IPS-20b (cell line): ENCODE measurements around the gene MAPK10.

Source experiments
- H3K27ac ChIP-seq: one replicate; pipeline ENCODE4 v1.5.1; 2013; ENCODE audit warnings: low read length
- H3K27me3 ChIP-seq: 2 replicates; pipeline ENCODE4 v1.6.1; 2013; ENCODE audit warnings: mild to moderate bottlenecking, low read length, inconsistent platforms; ENCODE audit not compliant: insufficient read depth
- H3K36me3 ChIP-seq: 2 replicates; pipeline ENCODE4 v1.6.1; 2013; ENCODE audit warnings: low read depth, mild to moderate bottlenecking, inconsistent platforms, low read length, moderate library complexity; ENCODE audit not compliant: insufficient read depth
- H3K4me1 ChIP-seq: 2 replicates; pipeline ENCODE4 v1.6.1; 2013; ENCODE audit warnings: mild to moderate bottlenecking, control low read depth, inconsistent platforms, low read length, moderate library complexity; ENCODE audit not compliant: insufficient read depth
- H3K4me3 ChIP-seq: 2 replicates; pipeline ENCODE4 v1.5.1; 2013; ENCODE audit warnings: mild to moderate bottlenecking, low read length, inconsistent platforms
- H3K9ac ChIP-seq: 2 replicates; pipeline ENCODE4 v1.6.1; 2013; ENCODE audit warnings: low read depth, mild to moderate bottlenecking, inconsistent platforms, low read length, moderate library complexity
- H3K9me3 ChIP-seq: 2 replicates; pipeline ENCODE4 v1.6.1; 2013; ENCODE audit warnings: mild to moderate bottlenecking, low read depth, low read length, inconsistent platforms; ENCODE audit not compliant: insufficient read depth

Gene MAPK10

GRCh38 chr4:86302830-86303229 lies 57.0 kb downstream of the MAPK10 start:
- Histone ChIP-seq H3K4me3 (no peak overlapping the region), H3K9me3 (no peaks in the 10 kb centered on the region), H3K9ac (no peak overlapping the region), H3K27ac (no peak overlapping the region), H3K36me3 (no peaks in the 10 kb centered on the region), H3K4me1 (no peaks in the 10 kb centered on the region; the same call in 1 of the 2 replicates), H3K27me3 (no peaks in the 10 kb centered on the region)

GRCh38 chr4:86302251-86302650 lies 57.6 kb downstream of the MAPK10 start:
- Histone ChIP-seq H3K27ac (no peak overlapping the region), H3K4me3 (no peak overlapping the region), H3K9ac (no peak overlapping the region), H3K36me3 (no peaks in the 10 kb centered on the region), H3K27me3 (no peaks in the 10 kb centered on the region), H3K9me3 (no peaks in the 10 kb centered on the region), H3K4me1 (no peaks in the 10 kb centered on the region; the same call in 1 of the 2 replicates)

- Histone ChIP-seq H3K9ac (no peak overlapping the region), H3K9me3 (no peaks in the 10 kb centered on the region), H3K4me1 (peaks cover 5% of the 10 kb centered on the region; the same call in 1 of the 2 replicates), H3K4me3 (no peak overlapping the region), H3K36me3 (no peaks in the 10 kb centered on the region), H3K27ac (no peak overlapping the region), H3K27me3 (no peaks in the 10 kb centered on the region)
These were observed 59.3 kb downstream of the MAPK10 start for GRCh38 chr4:86300516-86300915.

GRCh38 chr4:86296865-86297264 lies 63.0 kb downstream of the MAPK10 start:
- Histone ChIP-seq H3K4me1 (peaks cover 5% of the 10 kb centered on the region; the same call in 1 of the 2 replicates), H3K9me3 (no peaks in the 10 kb centered on the region), H3K27me3 (no peaks in the 10 kb centered on the region), H3K4me3 (no peak overlapping the region), H3K9ac (no peak overlapping the region), H3K36me3 (no peaks in the 10 kb centered on the region), H3K27ac (no peak overlapping the region)

- Histone ChIP-seq H3K27ac (no peak overlapping the region), H3K9ac (no peak overlapping the region), H3K4me1 (peaks cover 5% of the 10 kb centered on the region; the same call in 1 of the 2 replicates), H3K4me3 (no peak overlapping the region), H3K9me3 (no peaks in the 10 kb centered on the region), H3K36me3 (no peaks in the 10 kb centered on the region), H3K27me3 (no peaks in the 10 kb centered on the region)
These were observed 65.0 kb downstream of the MAPK10 start for GRCh38 chr4:86294883-86295282.

- no peaks in the 10 kb centered on the region for H3K27me3 ChIP-seq
- H3K9me3 ChIP-seq = no peaks in the 10 kb centered on the region
- no peaks in the 10 kb centered on the region for H3K36me3 ChIP-seq
- no peaks in the 10 kb centered on the region; the same call in 1 of the 2 replicates for H3K4me1 ChIP-seq
- no peak overlapping the region for H3K4me3 ChIP-seq
- H3K27ac ChIP-seq = no peak overlapping the region
- H3K9ac ChIP-seq = no peak overlapping the region
These were observed 68.7 kb downstream of the MAPK10 start for GRCh38 chr4:86291180-86291579.

- no peak overlapping the region for H3K4me3 ChIP-seq
- H3K9ac ChIP-seq = no peak overlapping the region
- H3K9me3 ChIP-seq = no peaks in the 10 kb centered on the region
- H3K36me3 ChIP-seq = no peaks in the 10 kb centered on the region
- H3K4me1 ChIP-seq = peaks cover 6% of the 10 kb centered on the region; the same call in 1 of the 2 replicates
- no peak overlapping the region for H3K27ac ChIP-seq
- no peaks in the 10 kb centered on the region for H3K27me3 ChIP-seq
These were observed 73.1 kb downstream of the MAPK10 start for GRCh38 chr4:86286726-86287125.

- H3K36me3 ChIP-seq = no peaks in the 10 kb centered on the region
- no peak overlapping the region for H3K4me3 ChIP-seq
- no peak overlapping the region for H3K27ac ChIP-seq
- H3K9me3 ChIP-seq = no peaks in the 10 kb centered on the region
- peaks cover 6% of the 10 kb centered on the region for H3K4me1 ChIP-seq
- no peaks in the 10 kb centered on the region for H3K27me3 ChIP-seq
- H3K9ac ChIP-seq = no peak overlapping the region
These were observed 76.5 kb downstream of the MAPK10 start for GRCh38 chr4:86283371-86283770.

GRCh38 chr4:86280246-86280645 lies 79.6 kb downstream of the MAPK10 start:
- H3K36me3 ChIP-seq = no peaks in the 10 kb centered on the region
- H3K27ac ChIP-seq = no peak overlapping the region
- H3K27me3 ChIP-seq = no peaks in the 10 kb centered on the region
- H3K4me3 ChIP-seq = no peak overlapping the region
- H3K9ac ChIP-seq = no peak overlapping the region
- no peaks in the 10 kb centered on the region for H3K9me3 ChIP-seq
- peaks cover 6% of the 10 kb centered on the region for H3K4me1 ChIP-seq

- Histone ChIP-seq H3K4me3 (no peak overlapping the region), H3K36me3 (no peaks in the 10 kb centered on the region), H3K9me3 (no peaks in the 10 kb centered on the region), H3K27ac (no peak overlapping the region), H3K27me3 (no peaks in the 10 kb centered on the region), H3K4me1 (peaks cover 9% of the 10 kb centered on the region), H3K9ac (no peak overlapping the region)
These were observed 80.4 kb downstream of the MAPK10 start for GRCh38 chr4:86279293-86279960.

GRCh38 chr4:86278126-86278525 lies 81.7 kb downstream of the MAPK10 start:
- Histone ChIP-seq H3K4me3 (no peak overlapping the region), H3K27ac (no peak overlapping the region), H3K36me3 (no peaks in the 10 kb centered on the region), H3K27me3 (no peaks in the 10 kb centered on the region), H3K9me3 (no peaks in the 10 kb centered on the region), H3K9ac (no peak overlapping the region), H3K4me1 (peaks cover 9% of the 10 kb centered on the region)

GRCh38 chr4:86274642-86275041 lies 85.2 kb downstream of the MAPK10 start:
- no peak overlapping the region for H3K27ac ChIP-seq
- H3K36me3 ChIP-seq = no peaks in the 10 kb centered on the region
- H3K4me1 ChIP-seq = peaks cover 3% of the 10 kb centered on the region; the same call in 1 of the 2 replicates
- no peak overlapping the region for H3K9ac ChIP-seq
- H3K9me3 ChIP-seq = no peaks in the 10 kb centered on the region
- no peak overlapping the region for H3K4me3 ChIP-seq
- no peaks in the 10 kb centered on the region for H3K27me3 ChIP-seq
